CD4-positive, alpha-beta T cell (primary cell): ENCODE measurements around the gene RCAN3. TPM values are rescaled to one million over a fixed set of nuclear protein-coding genes. Genes with fewer than 3 reads are reported as not detected.
A peak's percentile ranks its signal among the peaks of the same experiment; 100 is the strongest.

Experiments used
- ATAC-seq: fragments of 200-7000 bp; cut with Tn5 transposase; one replicate; pipeline ENCODE4 v1.10.0; 2022; ENCODE audit warnings: mild to moderate bottlenecking; ENCODE audit not compliant: poor library complexity
- CTCF ChIA-PET: fragments of 350-600 bp; sonication (Branson Sonifier 250); formaldehyde crosslinking; loops from one replicate; lab custom pipeline; 2021; ENCODE audit warnings: antibody characterized with exemption, inconsistent platforms; lab: Charles Lee
- POLR2A ChIA-PET: fragments of 350-600 bp; sonication (Branson Sonifier 250); formaldehyde crosslinking; loops from one replicate; lab custom pipeline; 2021; ENCODE audit warnings: antibody characterized with exemption, inconsistent platforms; lab: Charles Lee
- DNase-seq, 14 experiments: peaks; one replicate each; pipeline ENCODE4 v3.0.0-alpha.2; 2013 to 2020; ENCODE audit warnings: mixed read lengths in 2 of 14
- H3K27ac ChIP-seq, 2 donors: one replicate each; pipeline versions ENCODE4 v1.5.1 to v1.7.0; 2013; ENCODE audit warnings: low read length in 2 of 2, low read depth in 1 of 2, mild to moderate bottlenecking in 1 of 2
- H3K27me3 ChIP-seq, 2 experiments: 1 replicate in 1 of 2; 2 replicates in 1 of 2; pipeline versions ENCODE4 v1.6.1 to v1.7.0; 2013; ENCODE audit warnings: low read length in 2 of 2, control low read depth in 1 of 2, mild to moderate bottlenecking in 1 of 2, moderate library complexity in 1 of 2; ENCODE audit not compliant: insufficient read depth in 2 of 2, control insufficient read depth in 1 of 2
- H3K36me3 ChIP-seq: one replicate; pipeline ENCODE4 v1.6.1; 2013; ENCODE audit warnings: low read length, control low read depth; ENCODE audit not compliant: insufficient read depth
- H3K4me1 ChIP-seq: one replicate; pipeline ENCODE4 v1.6.1; 2013; ENCODE audit warnings: low read length, control low read depth; ENCODE audit not compliant: insufficient read depth
- H3K4me3 ChIP-seq: one replicate; pipeline ENCODE4 v1.5.1; 2013; ENCODE audit warnings: mild to moderate bottlenecking, low read length, moderate library complexity
- H3K9me3 ChIP-seq, 2 experiments: 1 replicate in 1 of 2; 2 replicates in 1 of 2; pipeline versions ENCODE4 v1.6.1 to v1.7.0; 2013; ENCODE audit warnings: low read length in 2 of 2, mild to moderate bottlenecking in 2 of 2, control low read depth in 1 of 2, moderate library complexity in 1 of 2; ENCODE audit not compliant: control insufficient read depth in 1 of 2, insufficient read depth in 1 of 2
- H3K27ac Mint-ChIP-seq: one replicate; pipeline ENCODE4 v1.8.0; 2020; ENCODE audit warnings: mixed read lengths
- H3K27me3 Mint-ChIP-seq: one replicate; pipeline ENCODE4 v1.8.0; 2021; ENCODE audit warnings: mixed read lengths
- H3K36me3 Mint-ChIP-seq: one replicate; pipeline ENCODE4 v1.8.0; 2021; ENCODE audit warnings: low read depth, mixed read lengths
- H3K4me1 Mint-ChIP-seq: one replicate; pipeline ENCODE4 v1.8.0; 2021; ENCODE audit warnings: low read depth, mixed read lengths
- H3K4me3 Mint-ChIP-seq: one replicate; pipeline ENCODE4 v1.8.0; 2020; ENCODE audit warnings: mild to moderate bottlenecking, mixed read lengths
- H3K9me3 Mint-ChIP-seq: one replicate; pipeline ENCODE4 v1.8.0; 2020; ENCODE audit warnings: mixed read lengths
- CTCF ChIP-seq: fragments of 200-600 bp; IDR thresholded peaks from one replicate; pipeline ENCODE4 v1.8.0; 2022; ENCODE audit warnings: antibody characterized with exemption, mild to moderate bottlenecking
- intact Hi-C, 2 experiments: fragments of 100-400 bp; cut with DNase I in 1 of 2; cut with micrococcal nuclease in 1 of 2; formaldehyde crosslinking; loops; one replicate each; pipeline versions ENCODE4 v1.15.1 to v1.9.0; 2023 to 2025; cut with DNase I, micrococcal nuclease
- total RNA-seq, 174 experiments: library from RNA in 2 of 174; stranded (reverse) in 2 of 174; gene quantifications; one replicate each; pipeline ENCODE4 v1.2.3 and lab custom pipeline; 2021 to 2026

Gene RCAN3
- total RNA-seq, 2 experiments from 2014 or later = 185 to 191 TPM

- no peak overlapping the region for H3K4me3 ChIP-seq
- Mint-ChIP-seq H3K4me3 (peak overlapping the region; percentile 65), H3K27me3 (no peaks in the 10 kb centered on the region), H3K4me1 (peaks cover 40% of the 10 kb centered on the region), H3K36me3 (peaks cover 93% of the 10 kb centered on the region), H3K27ac (peak overlapping the region; percentile 75), H3K9me3 (no peaks in the 10 kb centered on the region)
- H3K4me1 ChIP-seq = peaks cover 15% of the 10 kb centered on the region
- CTCF ChIA-PET = interaction anchor here (1.3 to 1.9 kb wide), 4 partner anchors 11 to 123 kb away, joined by 3 to 7 read pairs (median 6); partner anchors contain the start of gene NIPAL3
- H3K27ac ChIP-seq = no peak overlapping the region
- peak in 1 of 14 experiments; percentile 15 for DNase-seq
- POLR2A ChIA-PET = interaction anchor here (0.9 to 2.8 kb wide), 9 partner anchors 12 to 49 kb away, joined by 3 to 19 read pairs (median 4); partner anchors contain the start of genes NIPAL3 and RCAN3
- H3K9me3 ChIP-seq = no peaks in the 10 kb centered on the region
- TF ChIP-seq CTCF = no peak
- peaks cover 64% of the 10 kb centered on the region for H3K36me3 ChIP-seq
- H3K27me3 ChIP-seq = no peaks in the 10 kb centered on the region
- peak; percentile 59 for ATAC-seq
- intact Hi-C loops = no loop called here
Measured at GRCh38 chr1:24463776-24464735, 38.6 kb upstream of the RCAN3 start.

GRCh38 chr1:24465099-24465498, 37.5 kb upstream of the RCAN3 start:
- Histone ChIP-seq H3K4me3 (no peak overlapping the region), H3K27me3 (no peaks in the 10 kb centered on the region), H3K36me3 (peaks cover 64% of the 10 kb centered on the region), H3K27ac (no peak overlapping the region), H3K4me1 (peaks cover 15% of the 10 kb centered on the region), H3K9me3 (no peaks in the 10 kb centered on the region)
- intact Hi-C loops = no loop called here
- no peak for TF ChIP-seq CTCF
- peak overlapping the region; percentile 48 for H3K27ac Mint-ChIP-seq
- no peaks in the 10 kb centered on the region for H3K9me3 Mint-ChIP-seq
- DNase-seq (no peak), ATAC-seq (no peak)
- H3K4me1 Mint-ChIP-seq = peaks cover 51% of the 10 kb centered on the region
- ChIA-PET CTCF (interaction anchor here (1.0 to 1.9 kb wide), 3 partner anchors 10 to 122 kb away, joined by 3 to 7 read pairs (median 6); partner anchors contain the start of gene NIPAL3), POLR2A (interaction anchor here (1.5 to 2.8 kb wide), 3 partner anchors 36 to 50 kb away, joined by 5 to 19 read pairs (median 5); partner anchors contain the start of genes NIPAL3 and RCAN3)
- H3K27me3 Mint-ChIP-seq = no peaks in the 10 kb centered on the region
- peaks cover 93% of the 10 kb centered on the region for H3K36me3 Mint-ChIP-seq
- H3K4me3 Mint-ChIP-seq = no peak overlapping the region

- ATAC-seq (no peak), DNase-seq (no peak)
- no peaks in the 10 kb centered on the region for H3K27me3 ChIP-seq
- ChIA-PET POLR2A (interaction anchor here (2.8 kb wide), 1 partner anchor 37 kb away, joined by 19 read pairs; the partner anchor contains the start of gene RCAN3), CTCF (interaction anchor here (1.0 kb wide), 1 partner anchor 122 kb away, joined by 6 read pairs; no protein-coding TSS in a partner anchor)
- no peak overlapping the region for H3K27ac ChIP-seq
- no peaks in the 10 kb centered on the region for H3K27me3 Mint-ChIP-seq
- peak overlapping the region; percentile 48 for H3K27ac Mint-ChIP-seq
- peaks cover 56% of the 10 kb centered on the region for H3K4me1 Mint-ChIP-seq
- H3K4me1 ChIP-seq = peaks cover 15% of the 10 kb centered on the region
- H3K4me3 Mint-ChIP-seq = no peak overlapping the region
- H3K36me3 ChIP-seq = peaks cover 64% of the 10 kb centered on the region
- H3K36me3 Mint-ChIP-seq = peaks cover 92% of the 10 kb centered on the region
- no peaks in the 10 kb centered on the region for H3K9me3 Mint-ChIP-seq
- no peaks in the 10 kb centered on the region for H3K9me3 ChIP-seq
- H3K4me3 ChIP-seq = no peak overlapping the region
- TF ChIP-seq CTCF = no peak
- intact Hi-C loops = no loop called here
Measured at GRCh38 chr1:24465638-24466037, 37.0 kb upstream of the RCAN3 start.
